ENCODE results near the gene CCDC141. TPM values are rescaled to one million over a fixed set of nuclear protein-coding genes. Genes with fewer than 3 reads are reported as not detected.

CCDC141 gene
- total and polyA plus RNA-seq, 11 donors: 10.6 to 258 (median 137) TPM

- peak overlapping the region; percentile 25 to 66 (median 55) for H3K4me3 ChIP-seq
- H3K9me3 ChIP-seq: no peaks in the 10 kb centered on the region
- H3K27ac ChIP-seq: peak overlapping the region; percentile 39 to 97 (median 91)
- TF ChIP-seq POLR2A (IDR thresholded peaks at IDR 0.05): no peak
- TF ChIP-seq, protein P1, sequence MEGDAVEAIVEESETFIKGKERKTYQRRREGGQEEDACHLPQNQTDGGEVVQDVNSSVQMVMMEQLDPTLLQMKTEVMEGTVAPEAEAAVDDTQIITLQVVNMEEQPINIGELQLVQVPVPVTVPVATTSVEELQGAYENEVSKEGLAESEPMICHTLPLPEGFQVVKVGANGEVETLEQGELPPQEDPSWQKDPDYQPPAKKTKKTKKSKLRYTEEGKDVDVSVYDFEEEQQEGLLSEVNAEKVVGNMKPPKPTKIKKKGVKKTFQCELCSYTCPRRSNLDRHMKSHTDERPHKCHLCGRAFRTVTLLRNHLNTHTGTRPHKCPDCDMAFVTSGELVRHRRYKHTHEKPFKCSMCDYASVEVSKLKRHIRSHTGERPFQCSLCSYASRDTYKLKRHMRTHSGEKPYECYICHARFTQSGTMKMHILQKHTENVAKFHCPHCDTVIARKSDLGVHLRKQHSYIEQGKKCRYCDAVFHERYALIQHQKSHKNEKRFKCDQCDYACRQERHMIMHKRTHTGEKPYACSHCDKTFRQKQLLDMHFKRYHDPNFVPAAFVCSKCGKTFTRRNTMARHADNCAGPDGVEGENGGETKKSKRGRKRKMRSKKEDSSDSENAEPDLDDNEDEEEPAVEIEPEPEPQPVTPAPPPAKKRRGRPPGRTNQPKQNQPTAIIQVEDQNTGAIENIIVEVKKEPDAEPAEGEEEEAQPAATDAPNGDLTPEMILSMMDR (IDR thresholded peaks at IDR 0.05): peak; percentile 24 to 67 (median 52)
- peak in 1 of 5 donors; percentile 6 for DNase-seq
- H3K36me3 ChIP-seq: peaks cover 0 to 48% (median 32%) of the 10 kb centered on the region in 9 donors
- intact Hi-C loops (cut with DNase I): loop anchor here in 4 of 10 donors (5.0 to 10.0 kb wide), 2 partner anchors 58 to 60 kb away; no protein-coding TSS in a partner anchor
- peak in 2 of 4 donors; percentile 2 to 5 for ATAC-seq
- H3K4me1 ChIP-seq: peaks cover 0 to 3% (median 0%) of the 10 kb centered on the region in 12 donors
- no peaks in the 10 kb centered on the region for H3K27me3 ChIP-seq
- 48 to 74% (median 57%) methylated on average over 3 of the region's 3 CpGs for WGBS, 4 donors
Measured at GRCh38 chr2:178804791-178805190, 245.1 kb downstream of the CCDC141 start.

GRCh38 chr2:178800510-178800909 is 249.4 kb downstream of the CCDC141 start:
- 47 to 89% (median 67%) methylated on average over 7 of the region's 7 CpGs for WGBS, 4 donors
- no peaks in the 10 kb centered on the region for H3K27me3 ChIP-seq
- DNase-seq (peak in 2 of 5 donors; percentile 19 to 27), ATAC-seq (peak; percentile 45 to 66 (median 56))
- peaks cover 0 to 90% (median 55%) of the 10 kb centered on the region in 9 donors for H3K36me3 ChIP-seq
- peaks cover 0 to 20% (median 0%) of the 10 kb centered on the region in 12 donors for H3K4me1 ChIP-seq
- peaks cover 0 to 11% (median 0%) of the 10 kb centered on the region in 12 donors for H3K9me3 ChIP-seq
- peak overlapping the region in 10 of 12 donors; percentile 9 to 66 (median 56) for H3K4me3 ChIP-seq
- H3K27ac ChIP-seq: peak overlapping the region; percentile 21 to 97 (median 84)
- intact Hi-C loops (cut with DNase I): loop anchor here in 2 of 10 donors (2.0 to 10.0 kb wide), 2 partner anchors 64 to 112 kb away; no protein-coding TSS in a partner anchor
- TF ChIP-seq, protein P1 (IDR thresholded peaks at IDR 0.05): no peak
- TF ChIP-seq POLR2A (IDR thresholded peaks at IDR 0.05): peak; percentile 10 to 15

GRCh38 chr2:178799305-178799704 is 250.6 kb downstream of the CCDC141 start:
- H3K9me3 ChIP-seq: peaks cover 0 to 11% (median 0%) of the 10 kb centered on the region in 12 donors
- H3K4me1 ChIP-seq: peaks cover 0 to 29% (median 0%) of the 10 kb centered on the region in 12 donors
- peak overlapping the region in 9 of 12 donors; percentile 1 to 66 (median 51) for H3K4me3 ChIP-seq
- DNase-seq (peak in 2 of 5 donors; percentile 17 to 34), ATAC-seq (peak in 3 of 4 donors; percentile 1 to 33 (median 6))
- TF ChIP-seq, protein P1 (IDR thresholded peaks at IDR 0.05): no peak
- TF ChIP-seq POLR2A (IDR thresholded peaks at IDR 0.05): no peak
- peaks cover 0 to 98% (median 64%) of the 10 kb centered on the region in 9 donors for H3K36me3 ChIP-seq
- WGBS, 4 donors: 63 to 77% (median 68%) methylated on average over 14 to 19 of the region's 19 CpGs
- H3K27me3 ChIP-seq: no peaks in the 10 kb centered on the region
- peak overlapping the region in 8 of 12 donors; percentile 81 to 97 (median 88) for H3K27ac ChIP-seq
- intact Hi-C loops (cut with DNase I): loop anchor here in 4 of 10 donors (5.0 to 10.0 kb wide), 3 partner anchors 98 to 335 kb away; no protein-coding TSS in a partner anchor

DNA sequence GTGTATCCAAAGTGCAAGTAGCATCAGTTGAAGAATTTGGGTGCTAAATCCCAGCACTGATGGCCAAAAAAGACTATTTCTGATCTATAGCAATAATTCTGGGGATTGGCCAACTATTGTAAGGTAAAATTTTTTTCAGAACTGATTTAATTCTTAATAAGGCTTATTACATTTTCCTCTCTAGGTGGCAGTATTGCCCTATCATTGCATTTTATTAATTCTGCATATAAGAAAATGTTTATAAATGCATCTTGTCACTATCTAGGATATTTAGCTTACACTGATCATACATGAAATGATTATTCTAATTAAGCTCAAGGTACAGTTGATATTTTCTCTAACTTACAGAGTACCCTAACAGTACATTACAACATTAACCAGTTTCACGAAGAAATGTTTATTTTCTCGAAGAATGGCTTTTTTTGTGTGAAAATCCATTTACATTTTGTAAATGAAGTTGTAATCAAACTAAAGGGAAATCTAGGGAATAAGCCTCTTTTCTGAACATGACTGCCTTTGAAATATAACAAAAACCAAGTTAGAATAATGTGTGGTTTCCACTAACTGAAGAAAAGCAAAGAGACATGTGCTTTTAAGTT is 253.8 kb downstream of the CCDC141 start:
- Histone ChIP-seq H3K4me3 (peak overlapping the region in 1 of 12 donors; percentile 10), H3K36me3 (peaks cover 0 to 100% (median 65%) of the 10 kb centered on the region in 9 donors), H3K4me1 (peaks cover 0 to 50% (median 2%) of the 10 kb centered on the region in 12 donors), H3K27ac (no peak overlapping the region), H3K27me3 (no peaks in the 10 kb centered on the region), H3K9me3 (peaks cover 0 to 11% (median 0%) of the 10 kb centered on the region in 12 donors)
- 70 to 84% (median 81%) methylated on average over 2 of the region's 2 CpGs for WGBS, 4 donors
- ATAC-seq (no peak), DNase-seq (no peak)
- TF ChIP-seq POLR2A (IDR thresholded peaks at IDR 0.05): no peak
- TF ChIP-seq, protein P1 (IDR thresholded peaks at IDR 0.05): peak; percentile 47 to 80 (median 65)
- intact Hi-C loops (cut with DNase I): loop anchor here in 8 of 10 donors (1.0 to 10.0 kb wide), 6 partner anchors 101 to 339 kb away; no protein-coding TSS in a partner anchor
